ENCODE data around the gene SAMHD1. TPM values are rescaled to one million over a fixed set of nuclear protein-coding genes. Genes with fewer than 3 reads are reported as not detected.
"Not testable (repeated sequence)": the region's sequence is repeated elsewhere in the genome, so short reads cannot be mapped to it uniquely, and the experiment has no call there.

SAMHD1 gene
- polyA plus RNA-seq, 1 donor from 2014 or later: 22.2 TPM

- no peak overlapping the region for H3K4me2 ChIP-seq (ENCODE audit: low read length)
- no peak overlapping the region for H3K4me3 ChIP-seq (ENCODE audit: low read length)
- no peaks in the 10 kb centered on the region for H3K79me2 ChIP-seq (replicated peaks; ENCODE audit: insufficient read depth, low read length)
- H4K20me1 ChIP-seq (ENCODE audit: insufficient read depth): no peaks in the 10 kb centered on the region
- no peaks in the 10 kb centered on the region for H3F3A ChIP-seq (ENCODE audit: insufficient read depth, low read length, poor library complexity, severe bottlenecking)
- TF ChIP-seq SMC3 (conservative IDR thresholded peaks at IDR 0.05; ENCODE audit: poor library complexity) (no peak), MXI1 (conservative IDR thresholded peaks at IDR 0.05; ENCODE audit: poor library complexity, severe bottlenecking) (no peak), EP300 (conservative IDR thresholded peaks at IDR 0.05; ENCODE audit: poor library complexity, severe bottlenecking) (no peak), CTCF (IDR thresholded peaks at IDR 0.05; ENCODE audit: poor library complexity, severe bottlenecking) (no peak), REST (IDR thresholded peaks at IDR 0.05; ENCODE audit: borderline replicate concordance) (no peak), RAD21 (conservative IDR thresholded peaks at IDR 0.05) (no peak), POLR2AphosphoS5 (IDR thresholded peaks at IDR 0.05) (no peak), TAF1 (IDR thresholded peaks at IDR 0.05; ENCODE audit: low read depth) (no peak), EZH2 (IDR thresholded peaks at IDR 0.05; ENCODE audit: borderline replicate concordance, insufficient read depth, low read length, poor library complexity, severe bottlenecking) (no peak)
- no peaks in the 10 kb centered on the region for H3K36me3 ChIP-seq (ENCODE audit: insufficient read depth, low read length)
- no peaks in the 10 kb centered on the region for H3K27me3 ChIP-seq (ENCODE audit: insufficient read depth, low read depth, low read length)
- H3K9me3 ChIP-seq (ENCODE audit: low read length): no peaks in the 10 kb centered on the region
- no peak overlapping the region for H2AFZ ChIP-seq (ENCODE audit: low read depth, low read length)
- H3K9me2 ChIP-seq (ENCODE audit: insufficient read depth, low read length): no peaks in the 10 kb centered on the region
- H3K27ac ChIP-seq (ENCODE audit: low read length): no peak overlapping the region
- H3K9ac ChIP-seq (ENCODE audit: low read length): no peak overlapping the region
Observed at GRCh38 chr20:36969051-36969450, 17.5 kb upstream of the SAMHD1 start.

GRCh38 chr20:36967636-36968035 is 16.1 kb upstream of the SAMHD1 start:
- no peaks in the 10 kb centered on the region for H3K9me3 ChIP-seq (ENCODE audit: low read length)
- TF ChIP-seq REST (IDR thresholded peaks at IDR 0.05; ENCODE audit: borderline replicate concordance) (no peak), CTCF (IDR thresholded peaks at IDR 0.05; ENCODE audit: poor library complexity, severe bottlenecking) (no peak), POLR2AphosphoS5 (IDR thresholded peaks at IDR 0.05) (no peak), TAF1 (IDR thresholded peaks at IDR 0.05; ENCODE audit: low read depth) (no peak), EZH2 (IDR thresholded peaks at IDR 0.05; ENCODE audit: borderline replicate concordance, insufficient read depth, low read length, poor library complexity, severe bottlenecking) (no peak), SMC3 (conservative IDR thresholded peaks at IDR 0.05; ENCODE audit: poor library complexity) (no peak), EP300 (conservative IDR thresholded peaks at IDR 0.05; ENCODE audit: poor library complexity, severe bottlenecking) (no peak), RAD21 (conservative IDR thresholded peaks at IDR 0.05) (no peak), MXI1 (conservative IDR thresholded peaks at IDR 0.05; ENCODE audit: poor library complexity, severe bottlenecking) (no peak)
- H4K20me1 ChIP-seq (ENCODE audit: insufficient read depth): no peaks in the 10 kb centered on the region
- no peak overlapping the region for H3K4me2 ChIP-seq (ENCODE audit: low read length)
- no peak overlapping the region for H3K4me3 ChIP-seq (ENCODE audit: low read length)
- no peaks in the 10 kb centered on the region for H3F3A ChIP-seq (ENCODE audit: insufficient read depth, low read length, poor library complexity, severe bottlenecking)
- H3K27ac ChIP-seq (ENCODE audit: low read length): no peak overlapping the region
- no peaks in the 10 kb centered on the region for H3K9me2 ChIP-seq (ENCODE audit: insufficient read depth, low read length)
- H2AFZ ChIP-seq (ENCODE audit: low read depth, low read length): no peak overlapping the region
- H3K36me3 ChIP-seq (ENCODE audit: insufficient read depth, low read length): no peaks in the 10 kb centered on the region
- H3K79me2 ChIP-seq (replicated peaks; ENCODE audit: insufficient read depth, low read length): no peaks in the 10 kb centered on the region
- no peak overlapping the region for H3K9ac ChIP-seq (ENCODE audit: low read length)
- no peaks in the 10 kb centered on the region for H3K27me3 ChIP-seq (ENCODE audit: insufficient read depth, low read depth, low read length)

GRCh38 chr20:36966965-36967364 is 15.5 kb upstream of the SAMHD1 start:
- not testable (repeated sequence) for H3K27me3 ChIP-seq (ENCODE audit: insufficient read depth, low read depth, low read length); H3F3A ChIP-seq (ENCODE audit: insufficient read depth, low read length, poor library complexity, severe bottlenecking); H3K9me3 ChIP-seq (ENCODE audit: low read length); H3K4me3 ChIP-seq (ENCODE audit: low read length); H3K36me3 ChIP-seq (ENCODE audit: insufficient read depth, low read length); H2AFZ ChIP-seq (ENCODE audit: low read depth, low read length); H3K4me2 ChIP-seq (ENCODE audit: low read length); H3K9me2 ChIP-seq (ENCODE audit: insufficient read depth, low read length); H3K27ac ChIP-seq (ENCODE audit: low read length); H3K9ac ChIP-seq (ENCODE audit: low read length); H4K20me1 ChIP-seq (ENCODE audit: insufficient read depth); H3K79me2 ChIP-seq (replicated peaks; ENCODE audit: insufficient read depth, low read length)
